H9 (cell line): Measurements from ENCODE around the gene TLE6. TPM values are rescaled to one million over a fixed set of nuclear protein-coding genes. Genes with fewer than 3 reads are reported as not detected.
"Not testable (repeated sequence)": the region's sequence is repeated elsewhere in the genome, so short reads cannot be mapped to it uniquely, and the experiment has no call there.

Experiments used
- DNase-seq: peaks from one replicate; pipeline ENCODE4 v3.0.0-alpha.2; 2017
- H2AFZ ChIP-seq: one replicate; pipeline ENCODE4 v1.6.1; 2013; ENCODE audit warnings: mild to moderate bottlenecking, low read length, control low read depth, moderate library complexity
- H2AK5ac ChIP-seq: 2 replicates; pipeline ENCODE4 v1.6.1; 2013; ENCODE audit warnings: low read length, control low read depth, mixed read lengths; ENCODE audit not compliant: insufficient read length
- H2BK120ac ChIP-seq: one replicate; pipeline ENCODE4 v1.6.1; 2013; ENCODE audit warnings: low read depth, mild to moderate bottlenecking, low read length, control low read depth, inconsistent platforms; ENCODE audit not compliant: poor library complexity, severe bottlenecking
- H2BK12ac ChIP-seq: 2 replicates; pipeline ENCODE4 v1.6.1; 2013; ENCODE audit warnings: low read length, control low read depth, mixed read lengths, low read depth; ENCODE audit not compliant: insufficient read length
- H2BK15ac ChIP-seq: 2 replicates; pipeline ENCODE4 v1.6.1; 2013; ENCODE audit warnings: low read depth, low read length, control low read depth
- H2BK20ac ChIP-seq: one replicate; pipeline ENCODE4 v1.6.1; 2013; ENCODE audit warnings: low read depth, mild to moderate bottlenecking, low read length, control low read depth, inconsistent platforms; ENCODE audit not compliant: poor library complexity, severe bottlenecking
- H2BK5ac ChIP-seq: 2 replicates; pipeline ENCODE4 v1.6.1; 2013; ENCODE audit warnings: low read length, control low read depth, mixed read lengths; ENCODE audit not compliant: insufficient read length
- H3K14ac ChIP-seq: 2 replicates; pipeline ENCODE4 v1.6.1; 2013; ENCODE audit warnings: low read length, control low read depth; ENCODE audit not compliant: insufficient read depth
- H3K18ac ChIP-seq: 2 replicates; pipeline ENCODE4 v1.6.1; 2013; ENCODE audit warnings: low read depth, mild to moderate bottlenecking, mixed read lengths, low read length, control low read depth; ENCODE audit not compliant: insufficient read length
- H3K23ac ChIP-seq: 2 replicates; pipeline ENCODE4 v1.6.1; 2013; ENCODE audit warnings: low read length, control low read depth, mixed read lengths, low read depth; ENCODE audit not compliant: insufficient read length
- H3K23me2 ChIP-seq: 2 replicates; pipeline ENCODE4 v1.6.1; 2013; ENCODE audit warnings: low read depth, mild to moderate bottlenecking, mixed read lengths, low read length, control low read depth; ENCODE audit not compliant: insufficient read length, poor library complexity, severe bottlenecking
- H3K27ac ChIP-seq: 2 replicates; pipeline ENCODE4 v1.5.1; 2013; ENCODE audit warnings: low read length, control low read depth, mixed read lengths, low read depth; ENCODE audit not compliant: insufficient read length
- H3K27me3 ChIP-seq: 2 replicates; pipeline ENCODE4 v1.6.1; 2013; ENCODE audit warnings: low read length, control low read depth, inconsistent platforms; ENCODE audit not compliant: insufficient read depth
- H3K4ac ChIP-seq: 2 replicates; pipeline ENCODE4 v1.6.1; 2013; ENCODE audit warnings: low read depth, mild to moderate bottlenecking, control low read depth, inconsistent platforms, low read length, moderate library complexity
- H3K4me1 ChIP-seq: 2 replicates; pipeline ENCODE4 v1.6.1; 2013; ENCODE audit warnings: low read length, control low read depth, inconsistent platforms; ENCODE audit not compliant: insufficient read depth
- H3K4me2 ChIP-seq: 2 replicates; pipeline ENCODE4 v1.6.1; 2013; ENCODE audit warnings: low read length, control low read depth, mixed read lengths; ENCODE audit not compliant: insufficient read length, insufficient read depth
- H3K56ac ChIP-seq: 2 replicates; pipeline ENCODE4 v1.6.1; 2013; ENCODE audit warnings: low read depth, mild to moderate bottlenecking, mixed read lengths, low read length, control low read depth; ENCODE audit not compliant: insufficient read length
- H3K79me1 ChIP-seq: 2 replicates; pipeline ENCODE4 v1.6.1; 2013; ENCODE audit warnings: low read depth, mild to moderate bottlenecking, moderate library complexity, low read length, control low read depth, inconsistent platforms; ENCODE audit not compliant: insufficient read depth, poor library complexity, severe bottlenecking
- H3K79me2 ChIP-seq: 2 replicates; pipeline ENCODE4 v1.6.1; 2013; ENCODE audit warnings: low read length, control low read depth, inconsistent platforms; ENCODE audit not compliant: insufficient read depth
- H3K9ac ChIP-seq: 2 replicates; pipeline ENCODE4 v1.6.1; 2013; ENCODE audit warnings: low read length, control low read depth, mixed read lengths; ENCODE audit not compliant: insufficient read length; ENCODE audit errors: extremely low read depth
- H3K9me3 ChIP-seq: one replicate; pipeline ENCODE4 v1.6.1; 2013; ENCODE audit warnings: low read depth, low read length, inconsistent platforms; ENCODE audit not compliant: control insufficient read depth
- H3T11ph ChIP-seq: one replicate; pipeline ENCODE4 v1.6.1; 2013; ENCODE audit warnings: mild to moderate bottlenecking, low read length, control low read depth, inconsistent platforms
- H4K20me1 ChIP-seq: one replicate; pipeline ENCODE4 v1.6.1; 2013; ENCODE audit not compliant: control insufficient read depth, insufficient read length, insufficient read depth
- H4K5ac ChIP-seq: 2 replicates; pipeline ENCODE4 v1.6.1; 2013; ENCODE audit warnings: low read depth, mild to moderate bottlenecking, mixed read lengths, low read length, control low read depth; ENCODE audit not compliant: insufficient read length
- H4K8ac ChIP-seq: replicated peaks from 2 replicates; pipeline ENCODE4 v1.6.1; 2013; ENCODE audit warnings: low read length, control low read depth, mixed read lengths, low read depth; ENCODE audit not compliant: insufficient read length
- H4K91ac ChIP-seq: 2 replicates; pipeline ENCODE4 v1.6.1; 2013; ENCODE audit warnings: low read depth, mild to moderate bottlenecking, moderate library complexity, mixed read lengths, low read length, control low read depth; ENCODE audit not compliant: insufficient read length
- H3K27ac Mint-ChIP-seq, 3 experiments: 2 replicates in 2 of 3; 3 replicates in 1 of 3; pipeline ENCODE4 v1.8.0; 2020 to 2021; ENCODE audit warnings: mixed read lengths in 3 of 3, mild to moderate bottlenecking in 1 of 3, moderate library complexity in 1 of 3
- H3K27me3 Mint-ChIP-seq: 2 replicates; pipeline ENCODE4 v1.8.0; 2021; ENCODE audit warnings: low read depth, mild to moderate bottlenecking, moderate library complexity, mixed read lengths
- H3K36me3 Mint-ChIP-seq, 3 experiments: 2 replicates in 2 of 3; 3 replicates in 1 of 3; pipeline ENCODE4 v1.8.0; 2020 to 2021; ENCODE audit warnings: low read depth in 3 of 3, mixed read lengths in 3 of 3; ENCODE audit not compliant: insufficient read depth in 1 of 3
- H3K4me1 Mint-ChIP-seq, 2 experiments: 2 replicates each; pipeline ENCODE4 v1.8.0; 2020; ENCODE audit warnings: mixed read lengths in 2 of 2
- H3K4me3 Mint-ChIP-seq, 2 experiments: 2 replicates in 1 of 2; 3 replicates in 1 of 2; pipeline ENCODE4 v1.8.0; 2020 to 2021; ENCODE audit warnings: mild to moderate bottlenecking in 2 of 2, mixed read lengths in 2 of 2, moderate library complexity in 1 of 2
- H3K9me3 Mint-ChIP-seq, 2 experiments: 2 replicates in 1 of 2; 3 replicates in 1 of 2; pipeline ENCODE4 v1.8.0; 2020; ENCODE audit warnings: mild to moderate bottlenecking in 2 of 2, mixed read lengths in 2 of 2, moderate library complexity in 1 of 2
- WGBS: extraction: QIAGEN DNeasy Blood & Tissue Kit; methylation state at CpG from one replicate; pipeline ENCODE4 v1.1.7; 2013; ENCODE audit warnings: missing lambda C conversion rate, low lambda C conversion rate, mixed read lengths; ENCODE audit not compliant: insufficient read length; ENCODE audit errors: extremely low coverage; 5-methylcytosine and 5-hydroxymethylcytosine counted together
- total RNA-seq: library from RNA; stranded (reverse); gene quantifications from 2 replicates; pipeline ENCODE4 v1.2.1, GENCODE V29; 2021
- TF ChIP-seq, protein P1 (sequence below): fragments of 200-600 bp; sonication (generic); conservative IDR thresholded peaks from 3 replicates; pipeline ENCODE4 v1.8.0; 2021; ENCODE audit warnings: antibody characterized with exemption, mild to moderate bottlenecking

The TLE6 gene
- total RNA-seq, 1 experiment from 2014 or later: 1.7 TPM

DNA sequence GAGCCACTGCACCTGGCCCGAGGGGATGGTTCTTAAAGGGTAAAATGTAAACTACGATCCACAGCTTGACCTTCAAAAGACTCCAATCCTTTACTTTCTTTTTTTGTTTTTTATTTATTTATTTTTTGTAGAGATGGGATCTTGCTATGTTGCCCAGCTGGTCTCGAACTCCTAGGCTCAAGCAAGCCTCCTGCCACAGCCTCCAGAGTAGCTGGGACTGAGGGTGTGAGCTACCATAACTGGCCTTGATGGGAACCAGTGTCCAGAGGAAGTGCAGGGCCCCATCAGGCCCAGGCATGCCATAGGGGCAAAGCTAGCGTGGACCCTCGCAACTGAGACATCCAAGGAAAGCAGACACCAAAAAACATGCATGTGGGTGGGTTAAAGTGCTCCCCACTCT, 14.2 kb upstream of the TLE6 start:
- TF ChIP-seq, protein P1, sequence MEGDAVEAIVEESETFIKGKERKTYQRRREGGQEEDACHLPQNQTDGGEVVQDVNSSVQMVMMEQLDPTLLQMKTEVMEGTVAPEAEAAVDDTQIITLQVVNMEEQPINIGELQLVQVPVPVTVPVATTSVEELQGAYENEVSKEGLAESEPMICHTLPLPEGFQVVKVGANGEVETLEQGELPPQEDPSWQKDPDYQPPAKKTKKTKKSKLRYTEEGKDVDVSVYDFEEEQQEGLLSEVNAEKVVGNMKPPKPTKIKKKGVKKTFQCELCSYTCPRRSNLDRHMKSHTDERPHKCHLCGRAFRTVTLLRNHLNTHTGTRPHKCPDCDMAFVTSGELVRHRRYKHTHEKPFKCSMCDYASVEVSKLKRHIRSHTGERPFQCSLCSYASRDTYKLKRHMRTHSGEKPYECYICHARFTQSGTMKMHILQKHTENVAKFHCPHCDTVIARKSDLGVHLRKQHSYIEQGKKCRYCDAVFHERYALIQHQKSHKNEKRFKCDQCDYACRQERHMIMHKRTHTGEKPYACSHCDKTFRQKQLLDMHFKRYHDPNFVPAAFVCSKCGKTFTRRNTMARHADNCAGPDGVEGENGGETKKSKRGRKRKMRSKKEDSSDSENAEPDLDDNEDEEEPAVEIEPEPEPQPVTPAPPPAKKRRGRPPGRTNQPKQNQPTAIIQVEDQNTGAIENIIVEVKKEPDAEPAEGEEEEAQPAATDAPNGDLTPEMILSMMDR: no peak
- Histone ChIP-seq H3K79me2 (no peaks in the 10 kb centered on the region), H3K27ac (no peak overlapping the region), H3K23me2 (no peaks in the 10 kb centered on the region), H4K8ac (no peak overlapping the region), H4K91ac (no peak overlapping the region), H3K4me2 (no peak overlapping the region), H3K56ac (no peak overlapping the region), H4K5ac (no peak overlapping the region), H2BK15ac (no peak overlapping the region), H3K4me1 (no peaks in the 10 kb centered on the region), H3K79me1 (no peaks in the 10 kb centered on the region), H2AK5ac (no peak overlapping the region), H2BK20ac (no peak overlapping the region), H3K27me3 (no peaks in the 10 kb centered on the region), H4K20me1 (no peaks in the 10 kb centered on the region), H3K23ac (no peak overlapping the region), H3T11ph (no peak overlapping the region), H3K14ac (no peak overlapping the region), H3K4ac (no peak overlapping the region), H2BK120ac (no peak overlapping the region), H3K18ac (no peak overlapping the region), H2BK5ac (no peak overlapping the region), H2AFZ (no peak overlapping the region), H3K9ac (no peak overlapping the region), H3K9me3 (no peaks in the 10 kb centered on the region), H2BK12ac (no peak overlapping the region)
- Mint-ChIP-seq H3K4me3 (no peak overlapping the region), H3K36me3 (no peaks in the 10 kb centered on the region), H3K9me3 (peaks cover 1 to 2% of the 10 kb centered on the region in 2 experiments; a peak in 3 of 5 replicates), H3K27me3 (peaks cover 7% of the 10 kb centered on the region), H3K27ac (no peak overlapping the region), H3K4me1 (peaks cover 2% of the 10 kb centered on the region in 2 experiments; a peak in 3 of 4 replicates)
- no peak for DNase-seq
- no CpG with 5 or more reads among the region's 5 CpGs for WGBS

DNA sequence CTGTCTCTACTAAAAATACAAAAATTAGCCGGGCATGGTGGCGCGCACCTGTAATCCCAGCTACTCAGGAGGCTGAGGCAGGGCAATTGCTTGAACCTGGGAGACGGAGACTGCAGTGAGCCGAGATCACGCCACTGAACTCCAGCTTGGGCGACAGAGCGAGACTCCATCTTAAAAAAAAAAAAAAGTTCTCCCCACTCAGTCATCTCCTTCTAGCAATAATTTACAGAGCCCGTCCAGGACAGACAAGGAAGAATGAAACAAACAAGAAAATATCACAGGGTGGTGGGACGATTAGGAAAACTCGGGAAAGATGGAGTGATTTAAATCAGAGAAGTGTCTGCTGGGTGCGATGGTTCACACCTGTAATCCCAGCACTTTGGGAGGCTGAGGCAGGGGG, 13.7 kb upstream of the TLE6 start:
- not testable (repeated sequence) for H2BK20ac ChIP-seq, H3K9me3 Mint-ChIP-seq, H3T11ph ChIP-seq, H3K4me1 ChIP-seq, H3K9ac ChIP-seq, H3K27ac ChIP-seq, H2AK5ac ChIP-seq, H4K8ac ChIP-seq, H3K9me3 ChIP-seq, H3K18ac ChIP-seq, H3K14ac ChIP-seq, H3K79me1 ChIP-seq, H3K79me2 ChIP-seq, H2AFZ ChIP-seq, H3K4me2 ChIP-seq, H3K56ac ChIP-seq, H3K4ac ChIP-seq, H3K27ac Mint-ChIP-seq, DNase-seq, H4K91ac ChIP-seq, H2BK15ac ChIP-seq, H3K23ac ChIP-seq, H2BK120ac ChIP-seq, H4K5ac ChIP-seq, H3K36me3 Mint-ChIP-seq, H3K23me2 ChIP-seq, H3K27me3 Mint-ChIP-seq, H2BK5ac ChIP-seq, H3K4me1 Mint-ChIP-seq, H2BK12ac ChIP-seq, H4K20me1 ChIP-seq, H3K27me3 ChIP-seq, H3K4me3 Mint-ChIP-seq
- no CpG with 5 or more reads among the region's 12 CpGs for WGBS
